Measurements from ENCODE around the gene TBC1D4.
"Not testable (repeated sequence)": the region's sequence is repeated elsewhere in the genome, so short reads cannot be mapped to it uniquely, and the experiment has no call there.

The TBC1D4 gene

DNA sequence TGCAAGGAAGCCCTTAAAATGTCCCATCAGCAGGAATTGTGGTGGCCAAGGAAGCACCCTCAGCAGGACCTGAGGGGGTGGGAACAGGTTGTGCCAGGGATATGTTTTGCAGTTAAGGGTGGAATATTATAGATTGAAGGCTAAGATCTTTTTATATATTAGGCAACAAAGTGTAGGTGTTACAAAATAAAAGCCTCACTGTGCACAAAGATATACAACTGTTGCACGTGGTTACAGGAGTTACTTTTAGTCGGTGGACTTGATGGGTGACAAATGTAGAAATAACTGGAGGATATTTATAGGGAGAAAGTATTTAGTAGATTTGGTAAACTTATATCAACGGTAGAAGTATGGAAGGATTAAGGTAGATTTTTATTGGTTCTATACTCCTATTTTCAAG, 35.1 kb downstream of the TBC1D4 start:
- no peak for DNase-seq (ENCODE audit: low read depth)

DNA sequence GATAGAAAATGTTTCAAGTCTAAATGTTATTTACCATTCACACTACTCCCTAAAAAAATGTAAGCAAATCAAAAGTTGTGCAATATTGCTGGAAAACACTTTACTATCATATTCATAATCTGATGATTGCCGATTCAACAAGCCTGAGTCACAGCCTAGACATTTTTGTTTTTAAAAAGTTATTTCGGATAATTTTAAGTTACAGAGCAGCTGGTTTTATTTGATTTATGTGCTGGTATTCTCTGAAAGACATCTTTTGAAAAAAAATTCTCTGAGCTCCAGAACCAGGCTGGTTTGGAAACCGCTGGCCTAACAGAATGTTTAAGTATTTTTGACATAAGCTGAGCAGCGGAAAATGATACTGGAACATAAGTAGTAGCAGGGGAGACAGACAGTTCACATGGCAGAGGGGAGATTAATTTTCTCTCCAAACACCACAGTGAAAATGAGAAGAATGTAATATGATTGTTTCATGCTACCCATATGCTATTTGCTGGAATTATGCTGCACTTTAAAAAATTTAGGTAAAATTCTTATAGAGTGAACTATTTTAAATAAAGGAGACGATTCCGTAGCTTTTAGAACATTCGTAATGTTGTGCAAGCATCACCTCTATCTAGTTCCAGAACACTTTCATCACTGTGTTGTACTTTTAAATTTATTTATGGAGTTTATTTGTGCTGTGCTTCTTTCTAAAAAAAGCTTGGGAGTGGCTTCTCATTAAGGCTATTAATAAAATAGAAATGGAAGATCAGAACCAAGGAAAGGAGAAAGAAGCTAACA, 36.1 kb downstream of the TBC1D4 start:
- peak; percentile 13 for DNase-seq (ENCODE audit: low read depth)

DNA sequence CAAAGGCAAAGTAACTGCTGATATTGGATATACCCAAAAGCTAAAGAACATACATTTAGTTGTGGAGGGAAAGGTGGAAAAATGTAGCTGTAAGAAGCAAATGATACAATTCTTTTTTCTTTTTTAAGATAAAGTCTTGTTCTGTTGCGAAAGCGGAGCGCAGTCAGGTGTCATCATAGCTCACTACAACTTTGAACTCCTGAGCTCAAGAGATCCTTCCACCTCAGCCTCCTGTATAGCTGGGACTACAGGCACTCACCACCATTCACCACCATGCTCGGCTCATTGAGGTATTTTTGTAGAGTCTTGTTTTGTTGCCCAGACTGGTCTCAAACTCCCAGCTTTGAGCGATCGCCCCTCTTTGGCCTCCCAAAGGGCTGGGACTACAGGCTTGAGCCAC, 38.0 kb downstream of the TBC1D4 start:
- DNase-seq (ENCODE audit: low read depth) = no peak

DNA sequence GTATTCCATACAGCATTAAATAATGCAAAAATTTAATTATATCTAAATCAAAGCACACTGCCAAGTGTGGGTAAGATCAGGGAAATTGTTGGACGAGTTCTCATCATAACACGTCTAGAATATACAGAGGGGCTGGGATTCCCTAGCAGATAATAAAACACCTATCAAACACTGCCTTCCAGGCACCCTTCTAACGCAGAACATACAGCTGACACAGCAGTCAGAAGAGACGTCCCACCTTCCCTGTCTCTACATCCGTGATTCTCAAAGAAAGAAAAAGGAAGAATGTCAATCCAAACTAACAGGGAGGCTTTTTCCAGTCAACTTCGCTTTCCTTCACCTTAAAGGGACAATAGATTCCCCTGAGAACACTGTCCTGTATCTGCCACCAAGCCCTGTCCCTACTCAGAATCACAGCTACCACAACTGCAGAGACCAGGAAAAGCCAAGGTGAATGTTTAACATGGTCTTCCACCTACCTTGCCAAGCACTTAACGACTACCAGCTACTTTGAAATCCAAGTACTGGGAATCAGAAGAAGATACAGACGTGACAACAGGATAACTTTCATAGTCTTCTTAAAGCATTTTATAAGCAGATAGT, 38.5 kb downstream of the TBC1D4 start:
- no peak for DNase-seq (ENCODE audit: low read depth)

DNA sequence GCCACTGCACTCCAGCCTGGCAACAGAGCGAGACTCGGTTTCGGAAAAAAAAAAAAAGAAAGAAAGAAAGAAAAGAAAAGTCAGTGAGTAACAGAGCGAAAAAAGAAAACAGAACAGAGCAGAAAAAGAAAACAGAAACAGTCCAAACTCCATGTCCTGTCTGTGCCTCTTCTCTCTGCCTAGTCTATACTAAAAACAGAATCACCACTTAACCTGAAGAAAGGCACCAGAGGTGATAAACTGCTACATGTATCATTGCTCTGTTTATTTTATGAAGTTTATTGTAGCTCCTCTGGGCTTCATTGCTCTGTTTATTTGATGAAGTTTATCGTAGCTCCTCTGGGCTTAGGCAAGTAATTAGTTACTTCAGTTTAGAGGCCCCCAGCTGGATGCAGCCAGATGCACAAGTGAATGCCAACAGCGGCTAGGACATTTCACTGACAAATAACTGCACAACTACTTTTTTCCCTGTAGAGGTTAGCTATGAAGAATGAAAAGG, 39.2 kb downstream of the TBC1D4 start:
- no peak for DNase-seq (ENCODE audit: low read depth)

DNA sequence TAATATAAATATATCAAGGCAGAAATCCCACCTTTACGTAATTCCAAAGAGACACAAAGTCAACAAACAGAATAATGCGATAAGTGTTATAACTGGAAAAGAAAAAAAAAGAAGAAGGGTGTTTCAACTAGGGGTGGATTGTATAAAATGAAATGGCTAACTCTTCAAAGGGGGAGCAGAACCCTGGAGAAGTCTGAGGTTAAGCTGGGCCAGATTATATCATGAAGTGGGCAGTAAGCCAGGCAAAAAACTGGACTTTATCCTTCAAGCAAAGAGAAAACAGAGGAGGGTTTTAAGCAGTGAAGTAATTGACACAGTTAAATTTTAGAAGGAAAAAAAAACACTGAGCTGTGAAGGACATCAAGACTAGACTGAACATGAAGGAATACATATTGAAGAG, 41.9 kb downstream of the TBC1D4 start:
- no peak for DNase-seq (ENCODE audit: low read depth)

DNA sequence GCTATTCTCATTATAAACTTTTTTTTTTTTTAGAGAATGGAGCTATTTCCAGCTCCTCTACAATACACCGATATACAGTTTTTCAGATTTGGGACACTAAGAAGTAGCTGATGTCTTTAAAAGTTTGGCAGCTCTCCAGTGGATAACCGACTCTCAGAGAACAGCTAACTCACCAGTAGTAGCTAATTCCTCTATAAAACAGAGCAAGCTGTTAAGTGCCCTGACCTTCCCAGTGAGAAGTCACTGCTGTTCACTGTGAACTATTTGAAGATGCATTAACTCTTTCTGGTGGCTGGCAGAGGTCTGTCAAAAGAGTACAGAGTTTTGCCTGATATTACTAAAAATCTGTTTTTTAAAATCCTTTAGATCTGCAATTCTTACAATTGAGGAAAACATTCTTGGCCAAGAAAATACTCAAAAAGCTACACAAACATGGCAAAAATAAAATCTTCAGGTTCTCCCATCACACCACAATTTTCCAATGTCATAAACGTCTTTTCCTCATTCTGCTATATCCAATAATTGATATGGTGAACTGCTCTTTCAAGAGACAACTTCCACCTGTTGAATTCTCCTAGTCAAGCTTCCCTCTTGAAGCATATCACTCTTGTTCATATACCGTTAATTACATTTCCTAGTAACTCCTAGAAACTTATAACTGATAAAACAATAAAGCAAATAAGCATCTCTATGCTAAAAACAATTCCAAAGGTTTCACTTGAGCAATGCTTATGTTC, 44.2 kb downstream of the TBC1D4 start:
- DNase-seq (ENCODE audit: low read depth) = no peak

DNA sequence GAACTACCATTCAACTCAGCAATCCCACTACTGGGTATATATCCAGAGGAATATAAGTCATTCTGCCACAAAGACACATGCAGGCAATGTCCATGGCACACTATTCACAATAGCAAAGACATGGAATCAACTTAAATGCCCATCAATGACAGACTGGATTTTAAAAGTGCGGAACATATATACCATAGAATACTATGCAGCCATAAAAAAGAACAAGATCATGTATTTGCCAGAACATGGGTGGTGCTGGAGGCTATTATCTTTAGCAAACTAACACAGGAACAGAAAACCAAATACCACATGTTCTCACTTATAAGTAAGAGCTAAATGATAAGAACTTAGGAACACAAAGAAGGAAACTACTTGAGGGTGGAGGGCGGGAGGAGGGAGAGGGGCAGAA, 47.8 kb downstream of the TBC1D4 start:
- not testable (repeated sequence) for DNase-seq (ENCODE audit: low read depth)

DNA sequence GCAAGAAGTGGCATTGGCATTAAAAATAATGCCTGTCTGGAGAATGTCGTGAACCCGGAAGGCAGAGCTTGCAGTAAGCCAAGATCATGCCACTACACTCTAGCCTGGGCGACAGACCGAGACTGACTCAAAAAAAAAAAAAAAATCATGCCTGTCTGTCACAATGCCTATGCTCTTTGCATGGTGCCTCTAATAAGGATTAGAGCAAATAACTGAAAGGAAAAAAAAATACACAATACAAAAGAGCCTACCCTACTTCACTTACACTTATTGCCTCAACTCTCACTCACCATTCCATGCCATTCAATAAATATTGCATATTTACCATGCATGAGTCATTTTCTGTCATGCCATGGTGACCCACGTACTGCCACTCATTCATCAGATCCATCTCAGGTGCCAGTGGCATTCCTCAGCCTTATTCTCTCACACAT, 49.1 kb downstream of the TBC1D4 start:
- DNase-seq (ENCODE audit: low read depth) = no peak

DNA sequence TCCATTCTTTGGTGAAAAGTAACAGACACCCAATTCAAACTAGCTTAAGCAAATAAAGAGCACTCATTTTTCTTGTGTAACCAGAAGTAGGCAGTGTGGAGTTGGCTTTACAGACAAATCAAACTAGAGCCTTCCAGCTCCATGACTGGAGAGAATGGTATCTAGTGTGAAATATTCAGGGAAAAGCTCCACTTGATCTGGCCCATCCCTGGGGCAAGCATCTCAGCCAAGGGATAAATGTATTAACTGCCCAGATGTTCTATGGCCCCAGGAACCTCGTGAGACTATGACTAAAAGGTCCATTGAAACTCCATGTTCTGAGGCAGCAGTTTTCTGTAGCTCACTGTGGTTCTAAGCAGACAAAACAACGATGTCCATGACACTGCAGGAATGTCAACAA, 49.9 kb downstream of the TBC1D4 start:
- DNase-seq (ENCODE audit: low read depth) = no peak

DNA sequence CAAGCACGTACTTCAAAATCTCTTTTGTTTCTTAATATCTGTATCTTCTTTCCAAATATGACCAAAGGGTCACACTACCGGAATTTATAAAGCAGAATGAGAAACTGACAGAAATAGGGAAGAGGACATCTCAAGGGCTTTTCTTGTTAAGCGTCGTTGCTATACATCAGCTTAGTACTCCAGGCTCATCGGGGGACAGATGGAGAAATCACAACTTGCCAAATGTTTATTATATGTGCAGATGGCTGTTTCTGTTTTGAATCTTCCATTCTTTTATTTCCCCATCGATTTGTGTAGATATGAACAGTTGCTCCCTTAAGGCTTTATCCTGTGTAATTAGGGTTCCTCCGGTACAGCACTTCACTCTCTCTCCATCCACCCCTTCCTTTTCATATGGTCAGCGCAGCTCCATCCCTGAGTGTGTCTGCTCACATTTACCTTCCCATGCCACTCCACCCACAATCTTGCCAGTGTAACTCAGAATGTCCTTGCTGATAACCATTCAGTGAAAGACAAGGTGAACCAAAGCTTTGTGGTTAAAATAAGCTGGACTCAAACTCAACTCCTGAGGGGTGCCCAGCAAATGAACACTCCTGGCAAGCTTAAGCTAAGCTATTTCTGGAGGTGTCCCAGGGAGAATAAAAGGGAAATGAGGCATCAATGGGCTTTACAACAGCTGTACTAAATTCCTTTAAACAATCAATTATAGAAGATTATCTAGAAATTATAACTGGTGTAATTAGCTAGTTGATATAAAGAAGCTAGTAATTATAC, 51.3 kb downstream of the TBC1D4 start:
- DNase-seq (ENCODE audit: low read depth) = no peak

DNA sequence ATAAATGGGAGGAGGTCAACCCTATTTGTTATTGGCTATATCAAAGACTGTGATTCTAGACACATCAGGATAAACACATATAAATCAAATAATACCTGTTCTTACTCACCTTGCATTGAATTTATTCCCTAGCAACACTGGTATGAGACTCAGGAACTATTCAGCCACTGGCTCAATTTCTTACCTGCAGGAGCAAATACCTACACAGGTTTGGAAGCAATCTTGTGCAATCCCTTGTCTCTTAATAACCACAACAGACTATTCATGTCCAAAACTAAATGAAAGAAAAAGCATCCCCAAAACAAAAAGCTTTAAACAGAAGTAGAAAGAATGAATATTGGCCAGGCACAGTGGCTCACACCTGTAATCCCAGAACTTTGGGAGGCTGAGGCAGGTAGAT, 55.5 kb downstream of the TBC1D4 start:
- DNase-seq (ENCODE audit: low read depth) = no peak

DNA sequence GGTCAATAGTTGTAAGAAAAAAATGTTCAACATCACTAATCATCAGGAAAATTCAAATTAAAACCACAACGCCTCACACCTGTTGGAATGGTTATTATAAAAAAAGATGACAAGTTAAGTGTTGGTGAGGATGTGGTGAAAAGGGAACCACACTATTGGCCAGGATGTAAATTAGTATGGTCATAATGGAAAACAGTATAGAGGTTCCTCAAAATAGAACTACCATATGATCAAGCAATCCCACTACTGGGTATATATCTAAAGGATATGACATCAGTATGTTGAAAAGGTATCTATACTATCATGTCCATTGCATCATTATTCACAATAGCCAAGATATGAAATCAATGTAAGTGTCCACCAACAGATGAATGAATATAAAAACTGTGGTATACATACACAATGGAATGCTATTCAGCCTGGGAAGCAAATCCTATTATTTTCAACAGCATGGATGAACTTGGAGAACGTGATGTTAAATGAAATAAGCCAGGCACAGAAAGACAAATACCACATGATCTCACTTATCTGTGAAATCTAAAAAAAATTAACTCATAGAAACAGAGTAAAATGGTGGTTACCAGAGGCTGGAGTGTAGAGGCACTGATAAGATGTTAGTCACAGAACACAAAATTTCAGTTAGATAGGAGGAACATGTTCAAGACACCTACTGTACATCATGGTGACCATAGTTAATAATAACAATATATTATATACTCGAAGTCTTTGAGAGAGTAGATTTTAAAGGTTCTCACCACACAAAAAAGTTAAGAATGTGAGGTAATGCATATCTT, 56.6 kb downstream of the TBC1D4 start:
- no peak for DNase-seq (ENCODE audit: low read depth)

DNA sequence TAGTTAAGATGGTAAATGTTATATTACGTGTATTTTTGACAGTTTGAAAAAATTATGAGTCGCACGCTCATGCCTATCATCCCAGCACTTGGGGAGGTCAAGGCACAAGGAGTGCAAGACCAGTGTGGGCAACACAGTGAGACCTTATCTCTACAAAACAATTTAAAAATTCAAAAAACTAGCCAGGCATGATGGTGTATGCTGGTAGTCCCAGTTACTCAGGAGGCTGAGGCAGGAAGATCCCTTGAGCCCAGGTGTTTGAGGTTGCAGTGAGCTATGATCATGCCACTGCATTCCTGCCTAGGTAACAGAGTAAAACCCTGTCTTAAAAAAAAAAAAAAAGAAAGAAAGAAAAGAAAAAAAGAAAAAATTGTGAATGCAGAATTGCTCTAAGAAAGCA, 58.0 kb downstream of the TBC1D4 start:
- DNase-seq (ENCODE audit: low read depth) = no peak

DNA sequence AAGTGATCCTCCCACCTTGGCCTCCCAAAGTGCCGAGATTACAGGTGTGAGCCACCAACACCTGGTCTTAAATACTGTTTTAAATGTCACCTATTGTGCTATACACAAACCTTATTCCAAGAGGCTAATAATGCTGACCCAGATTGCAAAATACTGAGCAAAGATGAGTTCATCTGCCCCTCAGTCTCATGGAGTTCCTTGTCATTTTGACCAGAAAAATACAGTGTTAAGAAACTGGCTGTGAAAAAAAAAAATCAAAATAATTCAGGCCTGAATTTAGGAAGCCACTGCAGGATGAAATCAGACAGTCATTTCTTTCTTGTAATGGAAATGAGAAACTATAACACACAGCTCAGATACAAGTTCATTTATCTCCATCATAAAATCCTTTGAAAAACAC, 59.9 kb downstream of the TBC1D4 start:
- no peak for DNase-seq (ENCODE audit: low read depth)

DNA sequence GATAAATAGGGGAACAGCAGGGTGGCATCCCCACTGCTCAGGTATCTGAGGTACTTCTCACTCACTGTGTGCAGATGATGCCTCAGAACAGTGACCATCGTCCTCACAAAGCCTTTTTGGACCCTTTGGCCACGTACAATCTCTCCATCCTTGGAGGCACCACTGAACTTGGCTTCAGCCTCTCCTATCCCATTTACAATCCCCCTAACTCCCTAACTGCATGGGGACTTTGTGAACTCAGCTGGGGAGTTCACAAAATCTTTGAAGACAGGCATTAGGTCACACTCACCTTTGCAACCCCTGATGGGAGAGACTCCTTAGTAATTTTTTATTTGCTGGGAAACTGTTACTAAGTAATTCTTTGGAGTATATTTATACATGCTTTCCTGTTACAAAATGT, 60.8 kb downstream of the TBC1D4 start:
- no peak for DNase-seq (ENCODE audit: low read depth)

DNA sequence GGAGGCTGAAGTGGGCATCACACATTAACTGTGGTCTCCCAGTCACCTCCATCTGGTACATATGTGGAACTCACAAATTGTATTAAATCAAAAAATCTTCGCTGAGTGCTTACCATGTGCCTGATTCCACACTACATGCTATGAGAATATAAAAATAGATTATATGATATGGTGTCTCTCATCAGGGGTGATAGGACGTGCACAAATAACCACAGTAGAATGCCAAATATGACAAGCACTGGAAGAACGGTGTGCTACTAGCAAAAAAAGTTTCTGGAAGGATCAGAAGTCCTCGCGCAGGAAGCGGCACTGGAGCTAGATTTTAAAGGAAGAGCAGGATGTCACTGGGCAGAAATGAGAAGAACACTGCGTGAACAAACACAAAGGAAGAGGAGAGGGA, 62.3 kb downstream of the TBC1D4 start:
- DNase-seq (ENCODE audit: low read depth) = no peak

DNA sequence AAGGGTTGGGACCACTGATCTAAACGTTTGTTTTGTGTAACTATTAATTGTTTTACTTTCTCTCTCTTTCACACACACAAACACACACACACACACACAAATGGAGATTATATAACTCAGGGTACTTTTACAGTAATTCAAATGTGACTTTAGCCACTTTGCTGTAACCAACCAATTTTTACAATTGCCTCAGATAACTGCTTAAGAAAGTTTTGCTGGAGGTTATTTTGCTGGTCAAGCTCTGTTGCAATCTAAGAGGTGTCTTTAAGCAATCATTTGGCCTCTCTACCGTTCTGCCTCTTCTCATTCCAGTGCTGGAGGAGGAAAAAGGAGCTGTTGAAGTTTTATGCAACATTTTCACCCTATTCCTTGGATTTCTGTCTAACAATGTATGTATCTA, 63.0 kb downstream of the TBC1D4 start:
- no peak for DNase-seq (ENCODE audit: low read depth)

DNA sequence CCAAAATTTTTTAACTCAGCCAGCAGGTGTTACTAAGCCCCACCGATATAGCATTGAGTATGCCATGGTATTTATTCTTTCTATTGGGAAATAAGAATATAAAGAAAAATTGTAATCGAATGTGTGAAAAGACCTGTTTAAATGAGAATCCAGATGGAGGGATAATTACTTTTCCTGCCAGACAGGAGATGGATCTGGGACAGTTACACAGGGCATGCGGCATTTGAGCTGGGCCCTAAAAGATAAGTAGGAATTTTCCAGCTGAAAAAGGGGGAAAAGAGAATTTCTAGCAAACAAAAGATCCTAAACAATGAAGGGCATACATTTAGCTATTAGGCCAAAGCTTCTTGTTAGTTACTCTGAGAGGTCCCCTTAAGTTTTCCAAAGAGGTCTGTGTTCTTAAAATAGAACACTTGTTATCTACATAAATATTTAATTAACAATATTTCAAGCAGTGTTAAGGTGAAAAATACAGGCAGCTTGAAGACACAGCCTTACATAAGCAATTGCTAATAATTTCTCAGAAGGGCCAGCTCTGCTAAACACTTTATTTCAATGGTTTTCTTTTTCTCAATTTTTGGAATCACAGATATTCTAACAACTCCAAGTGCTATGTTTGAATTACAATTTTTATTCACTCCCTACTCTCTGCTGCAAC, 63.7 kb downstream of the TBC1D4 start:
- no peak for DNase-seq (ENCODE audit: low read depth)

DNA sequence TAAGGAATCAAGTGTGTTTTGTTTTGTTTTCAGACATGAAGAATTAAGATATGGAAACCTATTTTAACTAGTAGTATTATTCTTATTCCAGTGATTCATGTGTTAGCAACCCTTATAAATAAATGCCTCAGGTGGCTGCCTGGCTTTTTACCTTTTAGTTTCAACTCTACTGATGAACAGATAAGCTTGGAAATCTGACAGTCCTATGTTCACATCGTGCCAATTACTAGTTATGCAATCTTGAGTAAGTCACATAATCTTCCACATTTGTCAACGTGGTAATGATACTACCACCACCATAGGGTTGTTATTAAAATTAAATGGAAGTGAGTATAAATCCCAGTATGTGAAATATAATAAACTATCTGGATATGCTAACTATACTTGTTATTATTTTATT, 64.3 kb downstream of the TBC1D4 start:
- no peak for DNase-seq (ENCODE audit: low read depth)

DNA sequence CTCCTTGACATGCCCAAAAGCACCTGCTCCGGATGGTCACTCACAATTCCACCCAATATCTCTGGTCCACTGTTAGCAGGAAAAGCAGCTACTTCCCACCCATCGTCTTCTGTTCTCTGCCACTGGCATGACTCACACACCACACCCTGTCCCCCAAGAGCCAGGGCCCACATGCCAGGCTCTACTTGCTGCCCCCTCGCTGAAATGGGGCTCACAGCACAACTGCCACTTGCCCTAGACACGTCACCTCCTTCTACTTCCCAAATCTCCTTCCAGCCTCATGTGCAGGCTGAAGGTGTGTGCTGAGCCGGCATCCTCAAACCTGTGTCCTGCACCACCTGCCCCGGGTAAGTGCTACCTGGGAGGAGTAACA, 65.0 kb downstream of the TBC1D4 start:
- DNase-seq (ENCODE audit: low read depth) = no peak

All from HS-5 (cell line).